Measurements from ENCODE around the gene HUNK. TPM values are rescaled to one million over a fixed set of nuclear protein-coding genes. Genes with fewer than 3 reads are reported as not detected.
"Not testable (repeated sequence)": the region's sequence is repeated elsewhere in the genome, so short reads cannot be mapped to it uniquely, and the experiment has no call there.

Gene HUNK
- total RNA-seq, 4 donors from 2014 or later = 4.8 to 5.9 (median 5.6) TPM

DNA sequence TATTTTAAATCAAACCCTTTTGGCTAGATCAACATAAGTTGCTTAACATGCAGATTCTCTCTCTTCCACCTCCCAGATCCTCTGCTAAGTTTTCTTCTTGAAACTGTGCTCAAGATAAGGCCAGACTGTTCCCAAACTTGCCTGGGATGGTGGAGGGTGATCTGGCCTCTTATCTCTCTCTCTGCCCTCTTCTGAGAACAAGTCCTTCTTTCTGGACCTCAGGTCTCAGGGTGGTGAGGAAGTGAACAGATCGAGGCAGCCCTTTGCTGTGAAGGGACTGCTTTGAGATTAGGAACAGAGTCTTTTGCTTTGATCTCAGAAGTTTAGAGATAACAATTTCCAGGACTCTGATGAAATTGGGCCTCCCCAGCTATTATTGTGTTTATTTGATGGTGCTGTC is 70.7 kb downstream of the HUNK start:
- no peaks in the 10 kb centered on the region for H3K9me3 ChIP-seq
- H3K36me3 ChIP-seq = peaks cover 12% of the 10 kb centered on the region
- no peaks in the 10 kb centered on the region for H3K4me1 ChIP-seq
- no peak for TF ChIP-seq POLR2A (IDR thresholded peaks at IDR 0.05)
- no peak for TF ChIP-seq CTCF (IDR thresholded peaks at IDR 0.05)
- no peak for TF ChIP-seq EP300 (IDR thresholded peaks at IDR 0.05)
- no peak for TF ChIP-seq POLR2AphosphoS5 (IDR thresholded peaks at IDR 0.05)
- no peak overlapping the region for H3K4me3 ChIP-seq
- H3K27ac ChIP-seq = no peak overlapping the region
- H3K27me3 ChIP-seq = no peaks in the 10 kb centered on the region
- DNase-seq (ENCODE audit: low spot score in 2 of 2) = no peak
- WGBS = 60% methylated on average over 1 of the region's 1 CpG

- no peak for DNase-seq (ENCODE audit: low spot score in 2 of 2)
- no peak overlapping the region for H3K4me3 ChIP-seq
- H3K9me3 ChIP-seq = no peaks in the 10 kb centered on the region
- no peaks in the 10 kb centered on the region for H3K27me3 ChIP-seq
- TF ChIP-seq EP300 (IDR thresholded peaks at IDR 0.05) = no peak
- WGBS = 56% methylated on average over 5 of the region's 5 CpGs
- H3K36me3 ChIP-seq = peaks cover 12% of the 10 kb centered on the region
- H3K27ac ChIP-seq = no peak overlapping the region
- no peaks in the 10 kb centered on the region for H3K4me1 ChIP-seq
These were observed 72.3 kb downstream of the HUNK start for GRCh38 chr21:31945141-31945540.

- H3K4me3 ChIP-seq = no peak overlapping the region
- H3K27me3 ChIP-seq = no peaks in the 10 kb centered on the region
- TF ChIP-seq POLR2A (IDR thresholded peaks at IDR 0.05) (no peak), CTCF (IDR thresholded peaks at IDR 0.05) (no peak), EP300 (IDR thresholded peaks at IDR 0.05) (no peak), POLR2AphosphoS5 (IDR thresholded peaks at IDR 0.05) (no peak)
- 50% methylated on average over 4 of the region's 4 CpGs for whole genome bisulfite sequencing
- no peak overlapping the region for H3K27ac ChIP-seq
- peaks cover 12% of the 10 kb centered on the region for H3K36me3 ChIP-seq
- no peaks in the 10 kb centered on the region for H3K9me3 ChIP-seq
- no peaks in the 10 kb centered on the region for H3K4me1 ChIP-seq
- no peak for DNase-seq (ENCODE audit: low spot score in 2 of 2)
These were observed 72.7 kb downstream of the HUNK start for GRCh38 chr21:31945546-31945945.

GRCh38 chr21:31946231-31946630 is 73.4 kb downstream of the HUNK start:
- Histone ChIP-seq H3K4me3 (no peak overlapping the region), H3K9me3 (no peaks in the 10 kb centered on the region), H3K27me3 (no peaks in the 10 kb centered on the region), H3K27ac (no peak overlapping the region), H3K36me3 (peaks cover 12% of the 10 kb centered on the region), H3K4me1 (no peaks in the 10 kb centered on the region)
- no peak for DNase-seq (ENCODE audit: low spot score in 2 of 2)
- TF ChIP-seq CTCF (IDR thresholded peaks at IDR 0.05) (no peak), POLR2AphosphoS5 (IDR thresholded peaks at IDR 0.05) (no peak), EP300 (IDR thresholded peaks at IDR 0.05) (no peak)
- 91% methylated on average over 7 of the region's 7 CpGs for WGBS

DNA sequence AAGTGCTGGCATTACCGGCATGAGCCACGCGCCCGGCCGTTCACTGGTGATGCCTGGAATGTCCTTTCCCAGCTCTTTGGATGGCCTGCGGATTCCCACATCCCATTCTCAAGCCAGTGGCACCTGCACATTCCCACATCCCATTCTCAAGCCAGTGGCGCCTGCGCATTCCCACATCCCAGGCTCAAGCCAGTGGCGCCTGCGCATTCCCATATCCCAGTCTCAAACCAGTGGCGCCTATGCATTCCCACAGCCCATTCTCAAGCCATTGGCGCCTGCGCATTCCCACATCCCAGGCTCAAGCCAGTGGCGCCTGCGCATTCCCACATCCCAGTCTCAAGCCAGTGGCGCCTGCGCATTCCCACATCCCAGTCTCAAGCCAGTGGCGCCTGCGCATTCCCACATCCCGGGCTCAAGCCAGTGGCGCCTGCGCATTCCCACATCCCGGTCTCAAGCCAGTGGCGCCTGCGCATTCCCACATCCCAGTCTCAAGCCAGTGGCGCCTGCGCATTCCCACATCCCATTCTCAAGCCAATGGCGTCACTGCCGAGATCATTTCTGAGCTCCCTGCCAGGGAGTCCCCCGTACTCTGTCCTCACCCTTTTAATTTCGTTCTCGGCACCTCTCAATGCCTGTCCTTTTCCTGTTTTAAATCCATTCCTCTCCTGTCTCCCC is 74.2 kb downstream of the HUNK start:
- 95% methylated on average over 32 of the region's 32 CpGs for WGBS
- not testable (repeated sequence) for H3K4me3 ChIP-seq; H3K27ac ChIP-seq; DNase-seq (ENCODE audit: low spot score in 2 of 2); H3K9me3 ChIP-seq; H3K4me1 ChIP-seq; H3K27me3 ChIP-seq
- peaks cover 12% of the 10 kb centered on the region for H3K36me3 ChIP-seq

DNA sequence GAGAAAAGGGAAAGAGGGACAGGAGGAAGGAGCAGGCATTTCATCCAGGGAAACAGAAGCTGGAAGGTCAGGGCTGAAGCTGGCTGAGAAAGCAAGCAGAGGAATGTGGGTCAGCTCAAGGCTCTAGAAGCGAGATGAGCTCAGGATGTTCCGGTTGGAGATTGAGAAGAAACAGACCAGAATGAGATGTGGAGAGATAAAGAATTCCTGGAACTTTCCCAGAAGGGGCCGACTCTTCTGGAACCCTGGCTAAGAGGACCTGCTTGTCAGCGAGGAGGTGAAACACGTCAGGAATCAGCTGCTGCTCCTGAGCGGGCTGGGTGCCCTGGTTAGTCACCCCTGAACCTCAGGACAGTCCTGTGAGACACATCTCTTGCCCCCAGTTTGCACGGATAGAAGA is 75.9 kb downstream of the HUNK start:
- H3K27me3 ChIP-seq = no peaks in the 10 kb centered on the region
- WGBS = 85% methylated on average over 7 of the region's 7 CpGs
- DNase-seq (ENCODE audit: low spot score in 2 of 2) = no peak
- no peak overlapping the region for H3K4me3 ChIP-seq
- H3K36me3 ChIP-seq = peaks cover 12% of the 10 kb centered on the region
- H3K27ac ChIP-seq = no peak overlapping the region
- H3K9me3 ChIP-seq = no peaks in the 10 kb centered on the region
- TF ChIP-seq CTCF (IDR thresholded peaks at IDR 0.05) (no peak), POLR2A (IDR thresholded peaks at IDR 0.05) (no peak), EP300 (IDR thresholded peaks at IDR 0.05) (no peak), POLR2AphosphoS5 (IDR thresholded peaks at IDR 0.05) (no peak)
- no peaks in the 10 kb centered on the region for H3K4me1 ChIP-seq

Measured in suprapubic skin (tissue), 4 donors.